Stimulated activated CD8-positive, alpha-beta memory T cell treated with anti-CD3 and anti-CD28 coated beads, Interleukin-7, amount 100 ng/mL, for 4 hours (primary cell): ENCODE results near the gene INPP4B.

Source experiments
- DNase-seq, 2 donors: peaks; one replicate each; pipeline ENCODE4 v3.0.0-alpha.2; 2020; ENCODE audit warnings: low read depth in 2 of 2

INPP4B gene

DNA sequence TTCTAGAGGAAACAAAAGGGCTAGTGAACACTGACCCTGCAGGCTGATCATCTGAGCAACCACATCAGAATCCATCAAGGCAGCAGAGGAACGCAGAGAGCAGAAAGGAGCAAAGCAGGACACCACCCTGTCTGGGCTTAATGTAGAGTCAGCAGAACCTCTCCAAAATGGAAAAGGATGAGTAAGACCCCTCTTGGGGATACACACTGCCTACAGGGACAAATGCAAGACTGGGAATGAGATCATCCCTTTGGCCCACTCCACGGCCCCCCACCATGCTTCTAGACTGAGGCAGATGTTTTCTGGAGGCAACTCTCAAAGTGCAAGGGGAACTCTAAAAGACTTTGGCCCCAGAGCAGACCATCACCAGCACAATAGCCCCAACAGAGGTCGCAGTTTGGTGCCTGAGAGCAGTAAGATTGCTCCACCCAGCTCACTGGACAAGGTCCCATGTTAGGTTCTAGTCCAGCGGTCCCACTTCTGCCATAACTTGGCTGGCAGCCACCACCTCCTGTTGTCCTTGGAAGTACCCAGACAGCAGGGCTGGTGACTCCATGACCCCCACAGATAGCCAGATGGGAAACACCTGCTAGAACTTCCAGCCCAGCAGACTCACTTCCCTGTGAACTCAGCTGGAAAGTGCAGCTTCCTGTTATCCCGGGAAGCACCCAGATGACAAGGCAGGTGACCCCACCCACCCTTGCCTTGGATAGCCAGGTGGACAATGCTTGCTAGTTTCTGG lies 372.7 kb downstream of the INPP4B start:
- no peak for DNase-seq

DNA sequence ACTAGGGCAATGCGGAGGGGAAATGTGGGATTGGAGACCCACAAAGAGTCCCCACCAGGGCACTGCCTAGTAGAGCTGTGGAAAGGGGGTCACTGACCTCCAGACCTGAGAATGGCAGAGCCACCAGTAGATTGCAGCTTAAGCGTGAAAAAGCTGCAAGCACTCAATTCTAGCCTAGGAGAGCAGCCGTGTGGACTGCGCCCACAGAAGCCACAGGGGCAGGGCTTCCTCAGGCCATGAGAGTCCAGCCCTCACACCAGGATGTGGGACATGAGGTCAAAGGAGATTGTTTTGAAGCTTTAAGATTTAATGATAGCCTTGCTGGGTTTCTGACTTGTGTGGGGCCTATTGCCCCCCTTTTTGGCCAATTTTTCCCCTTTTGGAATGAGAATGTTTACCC lies 379.0 kb downstream of the INPP4B start:
- DNase-seq = no peak

DNA sequence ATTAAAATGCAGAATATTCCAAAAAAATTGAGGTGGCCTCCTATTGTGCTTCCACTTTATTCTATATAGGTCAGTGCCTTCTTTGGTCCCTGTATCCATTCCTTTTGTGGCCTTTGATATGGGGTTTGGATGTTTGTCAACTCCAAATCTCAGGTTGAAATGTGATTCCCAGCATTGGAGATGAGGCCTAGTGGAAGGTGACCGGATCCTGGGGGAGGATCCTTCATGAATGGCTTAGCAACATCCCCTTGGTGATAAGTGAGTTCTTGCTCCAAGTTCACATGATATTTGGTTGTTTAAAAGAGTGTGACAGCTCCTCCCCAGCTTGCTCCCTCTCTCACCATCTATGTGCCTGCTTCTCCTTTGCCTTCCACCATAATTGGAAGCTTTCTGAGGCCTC lies 380.6 kb downstream of the INPP4B start:
- DNase-seq = no peak

DNA sequence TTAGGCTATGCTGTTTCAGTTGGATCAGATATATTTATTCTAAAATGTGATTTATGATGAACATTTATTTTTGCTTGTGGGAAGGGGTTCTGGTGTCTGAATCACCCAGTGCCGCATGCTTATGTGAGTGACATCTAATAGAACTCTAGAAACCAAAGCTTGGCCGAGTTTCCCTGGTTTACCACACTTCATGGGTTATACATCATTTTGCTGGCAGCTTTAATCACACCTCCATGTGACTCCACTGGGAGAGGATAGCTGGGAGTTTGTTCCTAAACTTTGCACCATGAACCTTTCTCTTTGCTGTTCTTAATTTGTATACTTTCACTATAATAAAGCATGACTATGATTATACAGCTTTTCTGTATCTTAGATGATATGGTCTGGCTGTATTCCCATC lies 382.9 kb downstream of the INPP4B start:
- DNase-seq = no peak

- DNase-seq = no peak
Measured at GRCh38 chr4:142452161-142452855, 393.8 kb downstream of the INPP4B start.

DNA sequence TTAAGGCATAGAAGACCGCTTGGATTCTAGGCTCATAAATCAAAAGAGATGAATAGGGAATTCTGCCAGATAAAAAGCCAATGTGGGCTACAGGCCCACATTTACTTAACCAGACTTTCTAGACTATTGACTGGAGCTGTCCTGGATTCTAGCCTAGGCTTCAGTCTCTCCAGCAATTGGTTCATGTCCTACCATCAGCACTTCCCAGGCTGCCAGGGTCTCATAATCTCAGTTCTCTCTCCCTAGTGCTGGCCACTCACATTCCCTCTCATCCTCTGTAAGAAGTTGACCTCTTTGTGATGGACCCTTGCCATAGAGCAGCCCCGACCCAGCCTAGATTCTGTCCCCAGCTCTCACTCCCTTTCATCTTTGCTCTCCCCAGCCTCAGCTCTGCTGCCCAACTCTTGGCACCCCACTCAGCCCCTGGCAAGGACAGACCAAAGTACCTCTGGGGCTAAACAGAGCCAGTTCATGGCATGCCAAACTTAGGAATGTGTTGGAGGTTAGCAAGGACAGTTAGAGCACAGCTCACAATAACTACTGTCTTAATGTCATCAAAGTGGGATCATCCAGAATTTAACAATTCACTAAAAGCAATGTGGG lies 396.2 kb downstream of the INPP4B start:
- DNase-seq = no peak

DNA sequence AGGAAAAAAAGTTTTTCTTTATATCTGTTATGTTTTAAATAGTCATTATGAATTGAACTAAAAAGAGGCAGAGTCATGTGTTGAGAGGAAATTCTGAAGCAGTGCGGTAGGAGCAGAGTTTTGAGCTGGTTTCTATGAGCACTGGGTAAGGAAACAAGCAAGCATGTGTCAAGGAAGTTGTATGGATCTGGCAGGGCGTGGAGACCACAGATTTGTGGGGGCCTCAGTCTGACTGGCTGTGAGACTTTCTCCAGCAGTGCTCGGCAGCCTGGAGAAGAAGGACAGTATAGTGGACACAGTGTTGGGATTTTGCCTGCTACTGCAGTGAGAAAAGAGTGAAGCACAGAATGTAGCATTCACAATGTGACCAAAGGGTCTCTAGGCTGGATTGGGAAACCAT lies 399.1 kb downstream of the INPP4B start:
- DNase-seq = no peak

DNA sequence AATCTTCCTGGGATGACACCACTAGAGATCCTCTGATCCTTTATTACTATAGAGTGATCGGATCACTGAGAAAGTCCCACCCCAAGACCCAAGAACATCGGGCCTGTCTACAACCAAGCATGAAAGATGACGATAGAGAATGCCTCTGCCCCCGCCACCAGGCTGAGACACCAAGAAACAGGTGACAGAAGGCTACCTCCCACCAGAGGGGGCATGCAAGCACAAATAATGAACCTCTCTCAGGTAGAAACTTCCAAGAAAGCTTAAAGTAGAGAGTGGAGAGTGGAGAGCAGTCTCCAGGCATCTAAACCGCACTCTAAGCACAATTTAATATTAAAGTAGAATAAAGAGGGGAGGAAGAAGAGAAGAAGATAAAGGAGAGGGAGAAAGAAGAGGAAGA lies 402.6 kb downstream of the INPP4B start:
- no peak for DNase-seq

- no peak for DNase-seq
Measured at GRCh38 chr4:142440093-142440492, 406.0 kb downstream of the INPP4B start.

DNA sequence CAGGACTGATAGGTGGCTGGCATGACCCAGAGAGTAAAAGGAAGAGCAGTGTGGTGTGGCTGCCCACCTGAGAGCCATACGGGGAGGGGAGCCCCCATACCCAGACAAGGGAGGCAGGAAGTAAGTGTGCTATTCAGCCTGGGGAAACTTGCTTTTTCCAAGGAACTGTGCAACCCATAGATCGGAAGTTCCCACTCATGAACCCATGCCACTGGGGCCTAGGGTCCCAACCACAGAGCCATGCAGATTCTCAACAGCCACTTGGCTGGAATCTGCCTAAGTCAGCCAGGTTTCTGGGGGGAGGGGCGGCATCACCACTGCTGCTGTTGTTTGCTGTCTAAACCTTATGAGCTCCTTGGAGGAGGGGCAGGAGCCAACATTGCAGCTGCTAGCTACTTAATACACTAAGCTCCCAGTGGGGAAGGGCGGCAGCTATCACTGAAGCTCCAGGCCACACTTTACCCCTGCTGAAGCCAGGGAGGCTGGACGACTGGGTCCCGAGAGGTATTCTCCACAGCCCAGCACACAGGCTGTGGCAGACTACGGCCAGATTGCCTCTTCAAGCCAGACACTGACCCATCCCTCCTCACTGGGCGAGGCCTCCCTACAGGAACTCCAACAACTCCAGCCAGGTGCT lies 410.4 kb downstream of the INPP4B start:
- no peak for DNase-seq

DNA sequence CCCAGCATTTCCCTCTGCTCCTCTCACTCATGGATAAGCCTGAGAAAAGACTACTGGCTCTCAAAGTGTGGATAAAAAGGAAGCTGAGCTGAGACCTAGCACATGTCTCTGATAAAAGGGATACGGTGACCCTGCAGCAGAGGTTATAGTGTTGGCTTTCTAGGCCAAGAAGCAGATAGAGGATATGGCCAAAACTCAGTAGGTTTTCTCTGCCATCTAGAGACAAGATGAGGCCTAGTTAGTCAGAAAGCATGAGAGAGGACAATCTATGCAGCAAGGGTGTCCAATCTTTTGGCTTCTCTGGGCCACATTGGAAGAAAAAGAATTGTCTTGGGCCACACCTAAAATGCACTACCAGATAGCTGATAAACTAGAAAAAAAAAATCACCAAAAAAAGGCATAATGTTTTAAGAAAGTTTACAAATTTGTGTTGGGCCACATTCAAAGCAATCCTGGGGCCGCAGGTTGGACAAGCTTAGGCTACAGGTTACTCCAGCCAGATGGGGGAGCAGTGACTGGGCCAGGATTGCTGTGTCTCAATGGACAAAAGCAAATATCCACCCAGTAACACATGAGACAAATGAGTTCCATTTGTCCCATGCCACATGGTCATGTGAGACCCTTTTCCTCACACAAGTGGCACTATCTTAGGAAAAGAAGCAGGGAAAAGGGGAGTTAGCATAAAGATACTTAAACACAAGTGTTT lies 411.4 kb downstream of the INPP4B start:
- DNase-seq = no peak

GRCh38 chr4:142428715-142429114 lies 417.4 kb downstream of the INPP4B start:
- no peak for DNase-seq

GRCh38 chr4:142427456-142427855 lies 418.6 kb downstream of the INPP4B start:
- DNase-seq = no peak

GRCh38 chr4:142423861-142424260 lies 422.2 kb downstream of the INPP4B start:
- no peak for DNase-seq

GRCh38 chr4:142420311-142421095 lies 425.6 kb downstream of the INPP4B start:
- DNase-seq = no peak

- DNase-seq = no peak
Measured at GRCh38 chr4:142419712-142420111, 426.4 kb downstream of the INPP4B start.

DNA sequence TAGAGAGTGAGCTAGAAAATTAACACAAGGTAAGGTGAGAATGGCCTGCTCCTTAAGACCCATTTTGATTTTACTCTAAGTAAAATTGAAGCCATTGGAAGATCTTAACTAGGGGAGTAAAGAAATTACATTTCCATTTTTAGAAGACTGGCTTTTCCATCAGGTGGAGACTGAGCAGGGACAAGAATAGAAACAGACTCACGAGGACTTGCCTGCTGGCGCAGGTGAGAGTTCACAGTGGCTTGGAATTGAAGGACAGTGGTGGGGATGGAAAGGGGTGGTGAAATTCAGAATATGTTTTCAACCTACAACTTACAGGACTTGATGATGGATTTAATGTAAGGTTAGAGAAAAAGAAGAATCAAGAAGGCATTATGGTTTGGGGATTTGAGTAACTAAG lies 427.4 kb downstream of the INPP4B start:
- DNase-seq = no peak

GRCh38 chr4:142416711-142417275 lies 429.3 kb downstream of the INPP4B start:
- no peak for DNase-seq

DNA sequence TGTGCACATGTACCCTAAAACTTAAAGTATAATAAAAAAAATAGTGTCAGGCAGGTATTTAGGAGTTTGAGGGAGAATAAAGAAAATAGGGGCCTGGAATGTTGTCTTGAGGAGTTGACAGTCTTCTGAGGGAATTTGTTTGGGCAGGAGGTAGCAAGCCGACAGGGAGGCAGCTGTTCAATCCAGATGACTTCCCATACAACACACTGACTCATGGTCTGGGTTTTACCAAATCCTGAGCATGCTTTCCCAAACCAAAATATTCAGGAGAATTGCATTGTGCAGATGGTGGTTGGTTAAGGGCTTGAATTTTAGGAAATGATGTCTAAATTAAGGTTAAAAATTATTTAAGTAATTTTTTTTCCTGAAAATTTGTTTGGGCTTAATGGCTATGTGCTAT lies 430.0 kb downstream of the INPP4B start:
- no peak for DNase-seq

DNA sequence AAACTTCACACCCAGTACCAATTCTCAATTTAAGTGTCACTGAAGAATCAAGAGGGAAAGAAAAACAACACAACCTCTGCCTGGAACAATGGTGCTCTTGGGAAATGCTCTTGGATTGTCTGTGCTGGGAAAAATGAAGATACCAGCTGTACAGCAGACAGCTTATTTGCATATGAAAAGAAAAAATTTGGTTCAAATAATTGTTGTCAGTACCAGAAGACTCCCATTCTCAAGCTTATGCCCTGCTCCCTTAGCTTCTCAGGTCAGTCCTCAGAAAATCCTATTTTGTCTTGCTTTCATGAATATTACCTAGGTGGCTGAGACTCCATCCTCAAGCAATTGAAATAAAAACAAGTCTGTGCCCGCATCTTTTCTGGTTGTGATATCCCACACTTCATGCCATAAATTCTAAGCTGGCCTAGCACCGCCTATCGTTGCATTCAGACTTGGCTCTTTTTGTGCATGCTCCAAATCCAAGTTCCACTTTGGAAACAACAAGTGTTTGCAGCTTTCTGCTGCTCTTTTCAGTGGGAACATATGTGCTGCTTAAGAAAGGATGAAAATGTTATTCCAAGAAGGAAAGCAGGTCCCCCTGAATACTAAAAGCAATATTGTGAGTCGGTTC lies 431.6 kb downstream of the INPP4B start:
- DNase-seq = no peak
